HG03175 (cell line): Measurements from ENCODE around the gene OR5B2.
"Not testable (repeated sequence)": the region's sequence is repeated elsewhere in the genome, so short reads cannot be mapped to it uniquely, and the experiment has no call there.

ENCODE experiments used
- ATAC-seq: cut with Tn5 transposase; IDR thresholded peaks from one replicate; pipeline ENCODE4 v1.9.1; 2021; ENCODE audit warnings: mild to moderate bottlenecking, moderate library complexity; ENCODE audit not compliant: unreplicated experiment

Gene OR5B2

DNA sequence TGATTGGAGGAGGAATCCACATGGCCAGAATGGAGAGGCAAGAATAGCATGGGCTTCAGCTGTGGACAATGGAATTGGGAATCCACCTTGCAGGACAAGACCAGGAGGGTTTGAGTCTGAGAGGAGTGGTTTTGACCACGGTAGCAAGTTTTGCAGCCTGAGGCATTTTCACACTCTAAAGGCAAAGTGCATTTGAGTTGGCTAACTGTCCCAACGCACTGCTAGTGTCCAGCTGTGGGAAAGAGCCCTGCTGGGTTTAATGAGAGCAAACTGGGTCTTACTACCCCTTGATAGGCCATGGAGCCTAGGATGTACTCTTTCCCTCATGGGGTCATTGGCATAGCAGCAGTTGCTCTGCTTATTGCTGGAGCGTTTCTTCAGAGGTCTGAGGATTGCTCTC, at the start of gene OR5B2:
TSS of gene OR5B2 (minus strand) at position 101 of the 400 bp plus-strand sequence. CDS start 4,860 bp downstream, outside the sequence.
- no peak for ATAC-seq

DNA sequence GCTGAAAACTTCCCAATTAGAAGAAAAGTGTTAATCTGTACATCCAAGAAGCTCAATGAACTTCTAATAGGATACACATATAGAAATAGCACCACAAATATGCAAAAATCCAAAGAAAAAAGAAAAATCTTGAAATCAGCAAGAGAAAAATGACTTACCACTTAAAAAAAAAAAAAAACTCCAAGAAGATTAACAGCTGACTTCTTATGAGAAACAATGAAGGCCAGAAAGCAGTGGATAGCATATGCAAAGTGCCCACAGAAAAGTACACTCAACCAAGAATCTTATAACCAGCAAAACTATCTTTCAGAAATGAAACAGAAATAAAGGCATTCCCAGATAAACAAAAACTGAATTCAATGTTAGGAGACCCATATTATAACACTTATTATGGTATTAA, 44.0 kb upstream of the OR5B2 start:
- no peak for ATAC-seq

GRCh38 chr11:58466293-58466692, 38.4 kb upstream of the OR5B2 start:
- ATAC-seq: no peak

DNA sequence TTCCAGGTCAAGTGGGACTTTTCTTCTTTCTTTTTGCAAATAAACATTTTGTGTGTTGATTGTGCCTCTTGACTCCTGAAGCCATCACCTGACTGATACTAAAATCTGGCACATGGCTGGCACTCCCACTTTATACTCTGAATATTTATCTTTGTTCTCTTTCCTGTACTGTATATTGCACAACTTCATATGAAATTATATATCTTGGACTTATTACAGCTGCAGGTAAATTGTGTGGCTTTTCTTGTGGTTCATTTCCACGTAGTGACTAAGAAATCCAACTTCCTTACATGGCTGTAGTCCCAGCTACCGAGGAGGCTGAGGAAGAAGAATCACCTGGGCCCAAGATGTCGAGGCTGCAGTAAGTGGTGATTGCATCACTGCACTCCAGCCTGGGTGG, 37.8 kb upstream of the OR5B2 start:
- no peak for ATAC-seq

- no peak for ATAC-seq
Measured at GRCh38 chr11:58451585-58451984, 23.7 kb upstream of the OR5B2 start.

DNA sequence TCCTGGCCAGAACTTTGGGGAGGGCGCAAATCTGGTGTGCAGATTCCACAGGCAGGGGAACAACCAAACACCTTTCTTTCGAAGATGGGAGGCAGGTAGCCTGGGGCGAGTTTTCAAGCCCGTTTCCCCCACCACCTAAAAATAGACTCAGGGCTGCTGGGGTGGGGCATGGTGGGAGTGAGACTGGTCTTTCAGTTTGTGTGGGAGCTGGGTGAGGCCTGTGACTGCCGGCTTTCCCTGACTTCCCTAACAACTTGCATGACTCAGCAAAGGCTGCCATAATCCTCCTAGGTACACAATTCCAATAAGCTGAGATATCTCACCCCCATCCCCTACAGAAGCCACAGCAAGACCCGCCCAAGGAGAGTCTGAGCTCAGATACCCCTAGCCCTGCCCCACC, 18.4 kb upstream of the OR5B2 start:
- no peak for ATAC-seq

DNA sequence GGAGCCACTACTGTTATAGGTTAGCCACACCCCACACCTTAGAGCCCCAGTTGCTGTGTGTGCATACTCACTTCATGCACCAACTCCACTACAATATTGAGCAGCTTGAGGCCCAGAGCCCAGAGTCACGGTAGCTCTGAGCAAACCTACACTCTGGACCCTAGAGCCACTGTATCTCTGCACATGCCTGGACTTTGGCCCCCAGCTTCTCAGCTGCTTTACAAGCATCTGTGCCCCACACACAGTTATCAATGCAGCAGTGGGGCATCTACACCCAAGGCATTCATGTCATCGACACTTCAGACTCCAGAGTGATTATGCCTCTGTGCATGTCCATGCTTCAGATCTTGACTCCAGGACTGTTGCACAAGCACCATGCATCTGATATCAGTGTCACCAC, 16.4 kb upstream of the OR5B2 start:
- ATAC-seq: no peak

GRCh38 chr11:58442136-58442535, 14.2 kb upstream of the OR5B2 start, which contains the start of gene OR5B12:
OR5B12 (minus strand) TSS chr11:58442236; CDS start chr11:58440151, 2,085 bp downstream.
- no peak for ATAC-seq

DNA sequence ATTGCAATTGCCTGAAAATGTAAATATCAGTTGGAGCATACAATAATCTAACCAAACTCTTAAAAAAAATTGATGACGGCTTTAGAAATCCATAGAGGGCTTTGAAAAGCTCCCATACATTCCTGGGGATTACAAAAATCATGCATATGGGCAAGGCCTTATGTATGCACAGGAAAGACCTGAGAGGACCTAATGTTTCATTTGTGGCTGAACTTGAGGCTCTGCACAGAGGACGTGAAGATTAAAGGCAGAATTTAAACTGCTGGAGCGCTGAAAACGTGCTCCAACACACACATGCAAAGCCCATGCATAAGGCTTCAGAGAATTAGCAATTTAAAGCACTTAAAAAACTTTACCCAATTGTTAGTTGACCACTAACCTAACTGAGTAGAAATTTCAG, 10.6 kb upstream of the OR5B2 start:
- no peak for ATAC-seq

DNA sequence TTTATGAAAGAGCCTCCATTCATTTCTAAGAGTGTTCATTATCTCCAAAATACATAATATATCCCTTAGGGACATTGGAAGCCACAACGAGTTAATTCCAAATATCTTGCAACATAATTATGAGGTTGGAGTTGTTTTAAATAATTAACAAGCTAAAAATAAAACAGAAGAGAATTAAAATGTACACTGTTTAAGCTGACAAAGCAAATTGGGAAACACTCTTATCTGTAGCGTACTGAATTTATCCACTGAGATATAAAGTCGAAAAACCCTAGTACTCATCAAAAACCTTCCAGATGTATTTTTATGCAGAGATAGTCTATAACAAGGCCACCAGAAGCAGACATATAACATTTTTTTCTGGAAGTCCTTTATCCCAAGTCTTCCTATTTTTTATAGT, 6.3 kb upstream of the OR5B2 start:
- no peak for ATAC-seq

- ATAC-seq: peak; percentile 88
Measured at GRCh38 chr11:58433638-58434203, 5.8 kb upstream of the OR5B2 start.

DNA sequence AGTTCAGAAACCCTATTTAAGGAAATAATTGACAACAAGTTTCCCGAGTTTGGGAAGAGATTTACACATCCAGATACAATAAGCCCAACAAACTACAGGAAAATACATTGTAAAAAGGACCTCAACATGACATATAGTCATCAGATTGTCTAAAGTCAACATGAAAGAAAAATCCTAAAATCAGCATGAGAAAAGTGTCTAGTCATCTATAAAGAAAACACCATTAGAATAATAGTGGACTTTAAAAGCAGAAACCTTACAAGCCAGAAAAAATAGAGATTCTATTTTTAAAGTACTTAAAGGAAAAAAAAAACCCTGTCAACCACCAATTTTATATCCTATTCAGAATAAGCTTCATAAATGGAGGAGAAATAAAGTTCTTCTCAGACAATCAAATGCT, 1.4 kb upstream of the OR5B2 start:
- ATAC-seq: no peak

- ATAC-seq: no peak
Measured at GRCh38 chr11:58406774-58407173, 21.1 kb downstream of the OR5B2 start, which contains the start of gene OR5B3. OR5B3 (minus strand) TSS chr11:58406874; CDS start chr11:58403409, 3,465 bp downstream.

GRCh38 chr11:58399622-58400021, 28.3 kb downstream of the OR5B2 start:
- not testable (repeated sequence) for ATAC-seq

DNA sequence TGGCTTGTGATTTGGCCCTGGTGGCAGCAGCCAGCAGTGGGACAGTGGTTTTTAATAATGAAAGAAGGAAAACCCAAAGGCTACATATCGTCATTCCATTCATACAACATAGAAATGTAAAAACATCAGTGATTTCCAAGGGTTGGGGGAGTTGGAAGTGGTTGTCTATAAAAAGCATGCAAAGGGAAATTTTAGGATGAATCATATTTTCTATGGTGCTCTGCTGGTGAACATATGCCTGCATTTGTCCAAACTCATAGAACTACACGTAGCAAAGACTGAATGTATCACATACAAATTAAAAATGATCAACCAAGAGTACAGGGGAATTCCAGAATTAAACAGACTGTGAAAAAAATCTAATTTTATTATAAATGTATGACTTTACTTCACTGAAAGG, 32.3 kb downstream of the OR5B2 start:
- no peak for ATAC-seq

DNA sequence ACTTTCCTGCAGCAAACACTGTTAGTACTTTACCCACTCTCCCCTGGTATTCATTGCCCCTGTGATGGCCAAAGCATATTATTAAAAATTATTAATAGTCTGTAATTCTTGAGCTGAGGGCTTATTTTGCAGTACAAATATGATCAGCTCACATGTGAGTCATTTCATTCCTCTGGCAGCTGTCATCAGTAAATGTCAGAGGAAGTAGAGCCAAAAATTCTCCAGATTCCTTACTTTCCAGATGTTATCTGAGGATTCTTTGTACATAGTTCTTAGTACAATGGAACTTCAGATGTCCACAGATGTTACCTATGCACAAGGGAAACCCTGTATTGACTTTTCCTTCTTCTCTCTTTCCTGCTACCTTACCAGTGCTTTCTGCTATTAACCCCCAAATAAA, 33.7 kb downstream of the OR5B2 start:
- ATAC-seq: no peak

DNA sequence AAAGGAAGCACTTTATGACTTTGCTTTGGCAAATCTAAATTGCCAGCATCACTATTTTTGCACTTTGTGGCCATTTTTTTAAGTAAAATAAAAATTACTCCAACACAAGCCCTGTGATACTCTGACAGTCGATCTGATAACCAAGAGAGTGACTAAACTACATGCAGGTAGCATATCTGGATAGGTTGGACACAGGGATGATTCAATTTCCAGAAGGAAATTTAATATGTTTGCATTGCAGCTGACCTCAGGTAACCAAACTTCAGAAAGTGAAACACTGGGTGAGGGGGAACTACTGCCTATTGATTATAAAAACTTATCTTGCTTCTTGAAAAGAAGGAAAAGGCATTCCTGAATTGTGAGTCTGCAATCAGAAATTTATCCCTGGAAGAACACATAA, 35.2 kb downstream of the OR5B2 start:
- ATAC-seq: no peak

GRCh38 chr11:58391879-58392278, 36.0 kb downstream of the OR5B2 start:
- ATAC-seq: no peak

GRCh38 chr11:58390551-58391063, 37.3 kb downstream of the OR5B2 start:
- ATAC-seq: no peak
